Measurements from ENCODE around the gene RPS6KC1.
"Not testable (repeated sequence)": the region's sequence is repeated elsewhere in the genome, so short reads cannot be mapped to it uniquely, and the experiment has no call there.

RPS6KC1 gene

GRCh38 chr1:213051127-213051880, at the start of gene RPS6KC1:
Gene RPS6KC1, plus strand, starts transcription at chr1:213051241. Its CDS starts 164 bp downstream, at chr1:213051405.
- peak; percentile 70 for FAIRE-seq
- peak; percentile 89 for DNase-seq (ENCODE audit: insufficient read length, low spot score)

GRCh38 chr1:213003256-213003655, 47.8 kb upstream of the RPS6KC1 start:
- no peak for DNase-seq (ENCODE audit: insufficient read length, low spot score)
- peak; percentile 68 for FAIRE-seq

GRCh38 chr1:213008564-213008963, 42.5 kb upstream of the RPS6KC1 start:
- FAIRE-seq (peak; percentile 61), DNase-seq (ENCODE audit: insufficient read length, low spot score) (no peak)

- no peak for FAIRE-seq
Observed at GRCh38 chr1:213014642-213015041, 36.4 kb upstream of the RPS6KC1 start.

GRCh38 chr1:213015099-213016050, 35.7 kb upstream of the RPS6KC1 start, which contains the start of gene ANGEL2:
Gene ANGEL2, minus strand, starts transcription at chr1:213015867. Its CDS starts 196 bp downstream, at chr1:213015671.
- FAIRE-seq (peak; percentile 97), DNase-seq (ENCODE audit: insufficient read length, low spot score) (peak; percentile 88)

More at GRCh38 chr1:213014642-213015041, 36.4 kb upstream of the RPS6KC1 start:
- no peak for DNase-seq (ENCODE audit: insufficient read length, low spot score)

GRCh38 chr1:213017447-213018273, 33.4 kb upstream of the RPS6KC1 start:
- FAIRE-seq = no peak
- no peak for DNase-seq (ENCODE audit: insufficient read length, low spot score)

- DNase-seq (ENCODE audit: insufficient read length, low spot score) (no peak), FAIRE-seq (no peak)
Observed at GRCh38 chr1:213019450-213019849, 31.6 kb upstream of the RPS6KC1 start.

- FAIRE-seq (no peak), DNase-seq (ENCODE audit: insufficient read length, low spot score) (no peak)
Observed at GRCh38 chr1:213020016-213020415, 31.0 kb upstream of the RPS6KC1 start.

GRCh38 chr1:213027024-213027423, 24.0 kb upstream of the RPS6KC1 start:
- not testable (repeated sequence) for DNase-seq (ENCODE audit: insufficient read length, low spot score); FAIRE-seq

GRCh38 chr1:213032651-213033050, 18.4 kb upstream of the RPS6KC1 start:
- no peak for FAIRE-seq
- DNase-seq (ENCODE audit: insufficient read length, low spot score) = no peak

GRCh38 chr1:213034713-213035112, 16.3 kb upstream of the RPS6KC1 start:
- DNase-seq (ENCODE audit: insufficient read length, low spot score) (no peak), FAIRE-seq (no peak)

- FAIRE-seq = no peak
- DNase-seq (ENCODE audit: insufficient read length, low spot score) = no peak
Observed at GRCh38 chr1:213035573-213035972, 15.5 kb upstream of the RPS6KC1 start.

GRCh38 chr1:213041443-213041842, 9.6 kb upstream of the RPS6KC1 start:
- FAIRE-seq = no peak
- DNase-seq (ENCODE audit: insufficient read length, low spot score) = no peak

- DNase-seq (ENCODE audit: insufficient read length, low spot score); FAIRE-seq: not testable (repeated sequence)
Observed at GRCh38 chr1:213045321-213046226, 5.5 kb upstream of the RPS6KC1 start.

- FAIRE-seq (no peak), DNase-seq (ENCODE audit: insufficient read length, low spot score) (no peak)
Observed at GRCh38 chr1:213049232-213049631, 1.8 kb upstream of the RPS6KC1 start.

- DNase-seq (ENCODE audit: insufficient read length, low spot score) (no peak), FAIRE-seq (peak; percentile 94)
Observed at GRCh38 chr1:213050745-213051126, 305 bp upstream of the RPS6KC1 start.

GRCh38 chr1:213051881-213052202, 801 bp downstream of the RPS6KC1 start:
- DNase-seq (ENCODE audit: insufficient read length, low spot score) = no peak

GRCh38 chr1:213053455-213053854, 2.4 kb downstream of the RPS6KC1 start:
- FAIRE-seq (no peak), DNase-seq (ENCODE audit: insufficient read length, low spot score) (no peak)

More at GRCh38 chr1:213051881-213052202, 801 bp downstream of the RPS6KC1 start:
- FAIRE-seq = no peak

GRCh38 chr1:213054142-213054541, 3.1 kb downstream of the RPS6KC1 start:
- DNase-seq (ENCODE audit: insufficient read length, low spot score) (no peak), FAIRE-seq (no peak)

All from GM19239 (cell line).